Lung (tissue), 12 donors: Measurements from ENCODE around the gene SHC1. TPM values are rescaled to one million over a fixed set of nuclear protein-coding genes. Genes with fewer than 3 reads are reported as not detected.

Experiments used
- ATAC-seq: fragments of 200-7000 bp; cut with Tn5 transposase; one replicate; pipeline ENCODE4 v1.9.1; 2020; ENCODE audit warnings: moderate number of reproducible peaks; ENCODE audit not compliant: insufficient read depth, low FRiP score
- DNase-seq, 3 donors: peaks; one replicate each; pipeline ENCODE4 v3.0.0-alpha.2; 2013 to 2017
- H3K27ac ChIP-seq, 2 donors: one replicate each; pipeline ENCODE4 v1.5.1; 2013; ENCODE audit warnings: mild to moderate bottlenecking in 2 of 2, moderate library complexity in 2 of 2, control low read depth in 1 of 2, inconsistent platforms in 1 of 2, low read depth in 1 of 2, low read length in 1 of 2
- H3K27me3 ChIP-seq, 3 donors: one replicate each; pipeline ENCODE4 v1.5.1; 2013; ENCODE audit warnings: low read length in 2 of 3; ENCODE audit not compliant: control insufficient read depth in 3 of 3, insufficient read depth in 3 of 3
- H3K36me3 ChIP-seq, 4 donors: one replicate each; pipeline ENCODE4 v1.5.1; 2013; ENCODE audit warnings: low read length in 4 of 4, mild to moderate bottlenecking in 1 of 4, moderate library complexity in 1 of 4; ENCODE audit not compliant: control insufficient read depth in 4 of 4, insufficient read depth in 4 of 4
- H3K4me1 ChIP-seq, 5 donors: one replicate each; pipeline ENCODE4 v1.5.1; 2013; ENCODE audit warnings: low read length in 5 of 5, mild to moderate bottlenecking in 2 of 5, moderate library complexity in 1 of 5; ENCODE audit not compliant: control insufficient read depth in 5 of 5, insufficient read depth in 5 of 5
- H3K4me3 ChIP-seq: one replicate; pipeline ENCODE4 v1.5.1; 2013; ENCODE audit warnings: mild to moderate bottlenecking, control low read depth, moderate library complexity
- H3K9ac ChIP-seq, 2 donors: one replicate each; pipeline ENCODE4 v1.5.1; 2013; ENCODE audit warnings: low read length in 2 of 2, control low read depth in 1 of 2; ENCODE audit not compliant: insufficient read depth in 1 of 2
- H3K9me3 ChIP-seq, 4 donors: one replicate each; pipeline ENCODE4 v1.5.1; 2013; ENCODE audit warnings: low read length in 3 of 4, mild to moderate bottlenecking in 1 of 4, moderate library complexity in 1 of 4; ENCODE audit not compliant: control insufficient read depth in 4 of 4, insufficient read depth in 3 of 4
- CTCF ChIP-seq: IDR thresholded peaks from 2 replicates; pipeline ENCODE4 v1.5.1; 2012; ENCODE audit warnings: mild to moderate bottlenecking; ENCODE audit errors: control extremely low read depth, extremely low read depth
- WGBS, 2 donors: extraction: QIAGEN DNeasy Blood & Tissue Kit; methylation state at CpG; one replicate each; pipeline ENCODE4 v1.1.7; 2013; 5-methylcytosine and 5-hydroxymethylcytosine counted together
- polyA plus RNA-seq, 2 donors: library from polyadenylated mRNA; stranded (reverse); fragments of 200-250 nt; gene quantifications; one replicate each; pipeline ENCODE4 v1.2.1, GENCODE V29; 2013
- total RNA-seq, 2 donors: library from RNA; depleted of rRNA in 1 of 2; stranded (reverse); fragments of >200 nt in 1 of 2; gene quantifications; one replicate each; pipeline ENCODE4 v1.2.1, GENCODE V29; 2014 to 2021
- donor health status: control.
- donor health status: control.
- donor health status: Bipolar disorder and iron deficiency.
- donor health status: healthy.
- donor health status: DM: yes; HTN: yes; CAD: no.

SHC1 gene
- total and polyA plus RNA-seq, 4 donors: 67.6 to 136 (median 93.8) TPM

GRCh38 chr1:154943649-154944400 lies 26.7 kb downstream of the SHC1 start:
- TF ChIP-seq CTCF: peak; percentile 49
- peak; percentile 40 to 63 (median 62) for DNase-seq
- Histone ChIP-seq H3K9me3 (no peaks in the 10 kb centered on the region), H3K27me3 (no peaks in the 10 kb centered on the region), H3K36me3 (peaks cover 0 to 30% (median 11%) of the 10 kb centered on the region in 4 donors), H3K4me3 (no peak overlapping the region), H3K4me1 (peaks cover 0 to 29% (median 7%) of the 10 kb centered on the region in 5 donors), H3K9ac (peak overlapping the region in 1 of 2 donors; percentile 34), H3K27ac (peak overlapping the region in 1 of 2 donors; percentile 62)
- 31 to 40% methylated on average over 6 of the region's 6 CpGs for WGBS, 2 donors
- no peak for ATAC-seq

DNA sequence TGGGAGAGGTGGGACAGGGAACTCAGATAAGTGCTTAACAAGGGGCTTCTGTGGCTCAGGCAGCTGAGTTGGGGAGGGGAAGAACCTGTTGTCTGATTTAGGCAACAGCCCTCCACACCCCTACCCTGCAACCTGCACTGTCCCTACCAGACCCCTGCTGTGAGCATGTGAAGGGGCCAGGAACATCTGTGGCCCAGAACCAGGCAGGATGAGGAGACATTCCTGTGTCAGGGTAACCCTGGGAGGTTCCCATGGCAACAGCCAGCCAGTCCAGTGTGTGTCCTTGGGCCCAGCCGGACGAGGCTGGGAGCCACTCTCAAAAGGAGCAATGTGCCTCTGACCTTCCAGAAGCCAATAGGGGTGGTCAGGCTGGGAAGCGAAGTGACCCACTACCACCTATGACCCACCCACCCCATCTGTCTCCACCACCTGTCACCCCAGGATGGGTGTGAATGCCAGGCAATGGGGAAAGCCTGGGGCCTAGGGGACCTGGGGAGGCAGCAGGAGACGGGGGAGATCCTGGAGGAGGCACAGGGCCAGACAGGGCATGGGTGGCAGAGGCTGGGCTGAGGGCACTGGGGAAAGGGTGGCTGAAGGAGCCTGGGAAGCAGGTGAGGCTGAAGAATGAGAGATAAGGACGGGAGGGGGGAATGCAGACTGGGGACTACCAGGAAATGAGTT lies 29.1 kb downstream of the SHC1 start:
- no peak for ATAC-seq
- DNase-seq: peak; percentile 27 to 40 (median 29)
- H3K27ac ChIP-seq: peak overlapping the region in 1 of 2 donors; percentile 34
- H3K9me3 ChIP-seq: no peaks in the 10 kb centered on the region
- no peak for TF ChIP-seq CTCF
- H3K36me3 ChIP-seq: peaks cover 0 to 14% (median 5%) of the 10 kb centered on the region in 4 donors
- no peak overlapping the region for H3K9ac ChIP-seq
- H3K4me1 ChIP-seq: peaks cover 0 to 33% (median 11%) of the 10 kb centered on the region in 5 donors
- WGBS, 2 donors: 64 to 75% methylated on average over 5 of the region's 5 CpGs
- no peaks in the 10 kb centered on the region for H3K27me3 ChIP-seq
- no peak overlapping the region for H3K4me3 ChIP-seq

DNA sequence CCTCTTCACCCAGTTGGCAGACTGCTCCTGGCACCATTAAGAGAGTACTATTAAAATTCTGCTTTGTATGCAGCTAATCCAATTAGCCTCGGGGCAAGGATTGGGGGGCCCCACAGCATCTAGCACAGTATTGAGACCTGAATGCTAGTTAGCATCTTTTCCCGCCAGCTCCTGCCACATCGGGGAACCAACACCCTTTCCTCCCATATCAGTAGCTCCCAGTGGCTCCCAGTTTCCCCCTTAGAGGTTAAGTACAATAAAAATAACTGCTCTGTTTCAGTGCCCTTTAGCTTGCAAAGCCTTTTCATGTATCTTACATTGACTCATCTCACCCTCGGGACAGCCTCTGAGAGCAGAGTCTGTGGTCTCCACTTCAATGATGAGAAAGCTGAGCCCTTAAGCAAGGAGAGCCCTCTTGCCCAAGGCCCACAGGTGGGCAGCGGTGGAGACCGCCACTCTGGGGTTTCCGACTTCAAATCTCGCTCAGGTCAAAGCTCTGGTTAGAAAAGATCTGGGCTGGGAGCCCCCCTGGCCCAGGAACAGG lies 29.8 kb downstream of the SHC1 start:
- WGBS, 2 donors: 78 to 79% methylated on average over 8 of the region's 8 CpGs

More for the DNA sequence above, 29.8 kb downstream of the SHC1 start:
- DNase-seq (no peak), ATAC-seq (no peak)
- no peaks in the 10 kb centered on the region for H3K9me3 ChIP-seq
- peaks cover 0 to 9% (median 4%) of the 10 kb centered on the region in 4 donors for H3K36me3 ChIP-seq
- no peak overlapping the region for H3K9ac ChIP-seq
- H3K27ac ChIP-seq: no peak overlapping the region
- H3K4me1 ChIP-seq: peaks cover 0 to 39% (median 11%) of the 10 kb centered on the region in 5 donors
- no peaks in the 10 kb centered on the region for H3K27me3 ChIP-seq
- TF ChIP-seq CTCF: no peak
- no peak overlapping the region for H3K4me3 ChIP-seq
